HG02623 (cell line): ENCODE measurements around the gene RARA.

Source experiments
- ATAC-seq: cut with Tn5 transposase; IDR thresholded peaks from one replicate; pipeline ENCODE4 v1.9.1; 2021; ENCODE audit warnings: moderate library complexity; ENCODE audit not compliant: unreplicated experiment

RARA gene

GRCh38 chr17:40309031-40309948 is at the start of gene RARA:
TSS of gene RARA (plus strand) at chr17:40309180. CDS start at chr17:40331219, 22,039 bp downstream.
- ATAC-seq, result no peak

- no peak for ATAC-seq
These were observed 49.5 kb upstream of the RARA start for GRCh38 chr17:40259505-40259904.

- ATAC-seq, result no peak
These were observed 48.5 kb upstream of the RARA start for GRCh38 chr17:40260528-40260927.

- ATAC-seq, result no peak
These were observed 44.4 kb upstream of the RARA start for GRCh38 chr17:40264458-40265185.

- no peak for ATAC-seq
These were observed 43.6 kb upstream of the RARA start for GRCh38 chr17:40265337-40265736.

GRCh38 chr17:40266882-40267281 is 42.1 kb upstream of the RARA start:
- ATAC-seq, result no peak

GRCh38 chr17:40268141-40268712 is 40.8 kb upstream of the RARA start:
- ATAC-seq, result no peak

- no peak for ATAC-seq
These were observed 30.6 kb upstream of the RARA start for GRCh38 chr17:40278414-40278813.

GRCh38 chr17:40279402-40279801 is 29.6 kb upstream of the RARA start:
- no peak for ATAC-seq

- no peak for ATAC-seq
These were observed 27.3 kb upstream of the RARA start for GRCh38 chr17:40281663-40282062.

- no peak for ATAC-seq
These were observed 25.3 kb upstream of the RARA start for GRCh38 chr17:40283662-40284061.

- ATAC-seq, result no peak
These were observed 24.8 kb upstream of the RARA start for GRCh38 chr17:40284085-40284713.

- no peak for ATAC-seq
These were observed 22.5 kb upstream of the RARA start for GRCh38 chr17:40286473-40286872.

- ATAC-seq, result no peak
These were observed 21.9 kb upstream of the RARA start for GRCh38 chr17:40287159-40287493.

- peak; percentile 95 for ATAC-seq
These were observed 21.2 kb upstream of the RARA start, which contains the start of gene CDC6 for GRCh38 chr17:40287494-40288369. TSS of gene CDC6 (plus strand) at chr17:40287879. CDS start at chr17:40289421, 1,542 bp downstream.

- ATAC-seq, result no peak
These were observed 18.2 kb upstream of the RARA start for GRCh38 chr17:40290629-40291280.

GRCh38 chr17:40291281-40291664 is 17.7 kb upstream of the RARA start:
- no peak for ATAC-seq

GRCh38 chr17:40293363-40293762 is 15.6 kb upstream of the RARA start:
- ATAC-seq, result no peak

- ATAC-seq, result no peak
These were observed 13.2 kb upstream of the RARA start for GRCh38 chr17:40295488-40296436.
